Measurements from ENCODE around the gene CRIP2. TPM values are rescaled to one million over a fixed set of nuclear protein-coding genes. Genes with fewer than 3 reads are reported as not detected.

The CRIP2 gene
- total RNA-seq, 2 experiments from 2014 or later = 1.2 to 1.6 TPM

GRCh38 chr14:105501504-105502291, 27.1 kb downstream of the CRIP2 start:
- DNase-seq (peak; percentile 17), ATAC-seq (ENCODE audit: low read depth) (no peak)
- Mint-ChIP-seq H3K27ac (no peak overlapping the region), H3K4me1 (no peaks in the 10 kb centered on the region), H3K9me3 (no peaks in the 10 kb centered on the region), H3K4me3 (no peak overlapping the region), H3K27me3 (peaks cover 2% of the 10 kb centered on the region), H3K36me3 (no peaks in the 10 kb centered on the region)
- POLR2A ChIA-PET = interaction anchor here (2.0 kb wide), 1 partner anchor 10 kb away, joined by 7 read pairs; the partner anchor contains the start of gene TEDC1

- POLR2A ChIA-PET = no interaction called here
- no peak for ATAC-seq (ENCODE audit: low read depth)
- peaks cover 2% of the 10 kb centered on the region for H3K4me1 Mint-ChIP-seq
- H3K36me3 Mint-ChIP-seq = no peaks in the 10 kb centered on the region
- DNase-seq = peak; percentile 20
- H3K4me3 Mint-ChIP-seq = no peak overlapping the region
- H3K27me3 Mint-ChIP-seq = peaks cover 4% of the 10 kb centered on the region
- H3K27ac Mint-ChIP-seq = no peak overlapping the region
- H3K9me3 Mint-ChIP-seq = no peaks in the 10 kb centered on the region
Observed at GRCh38 chr14:105502446-105503295, 28.1 kb downstream of the CRIP2 start.

GRCh38 chr14:105503296-105503640, 28.6 kb downstream of the CRIP2 start:
- no peaks in the 10 kb centered on the region for H3K36me3 Mint-ChIP-seq
- H3K27me3 Mint-ChIP-seq = peaks cover 8% of the 10 kb centered on the region
- H3K9me3 Mint-ChIP-seq = no peaks in the 10 kb centered on the region
- DNase-seq (peak; percentile 18), ATAC-seq (ENCODE audit: low read depth) (no peak)
- peaks cover 6% of the 10 kb centered on the region for H3K4me1 Mint-ChIP-seq
- no peak overlapping the region for H3K4me3 Mint-ChIP-seq
- no peak overlapping the region for H3K27ac Mint-ChIP-seq
- POLR2A ChIA-PET = no interaction called here

- Mint-ChIP-seq H3K27me3 (peaks cover 12% of the 10 kb centered on the region), H3K4me1 (peaks cover 6% of the 10 kb centered on the region), H3K9me3 (no peaks in the 10 kb centered on the region), H3K4me3 (no peak overlapping the region), H3K36me3 (no peaks in the 10 kb centered on the region), H3K27ac (no peak overlapping the region)
- ATAC-seq (ENCODE audit: low read depth) = no peak
- DNase-seq = peak; percentile 25
- POLR2A ChIA-PET = no interaction called here
Observed at GRCh38 chr14:105503935-105504692, 29.5 kb downstream of the CRIP2 start.

- Mint-ChIP-seq H3K4me3 (no peak overlapping the region), H3K36me3 (no peaks in the 10 kb centered on the region), H3K27me3 (peaks cover 12% of the 10 kb centered on the region), H3K4me1 (peaks cover 6% of the 10 kb centered on the region), H3K9me3 (no peaks in the 10 kb centered on the region), H3K27ac (no peak overlapping the region)
- POLR2A ChIA-PET = no interaction called here
- ATAC-seq (ENCODE audit: low read depth) (no peak), DNase-seq (peak; percentile 16)
Observed at GRCh38 chr14:105505101-105505500, 30.5 kb downstream of the CRIP2 start.

GRCh38 chr14:105507247-105507646, 32.6 kb downstream of the CRIP2 start:
- H3K27ac Mint-ChIP-seq = no peak overlapping the region
- no peak overlapping the region for H3K4me3 Mint-ChIP-seq
- POLR2A ChIA-PET = no interaction called here
- no peaks in the 10 kb centered on the region for H3K36me3 Mint-ChIP-seq
- no peaks in the 10 kb centered on the region for H3K9me3 Mint-ChIP-seq
- peaks cover 6% of the 10 kb centered on the region for H3K4me1 Mint-ChIP-seq
- DNase-seq (peak; percentile 15), ATAC-seq (ENCODE audit: low read depth) (no peak)
- H3K27me3 Mint-ChIP-seq = peaks cover 21% of the 10 kb centered on the region

GRCh38 chr14:105508069-105508468, 33.4 kb downstream of the CRIP2 start:
- Mint-ChIP-seq H3K27ac (no peak overlapping the region), H3K36me3 (no peaks in the 10 kb centered on the region), H3K27me3 (peaks cover 24% of the 10 kb centered on the region), H3K4me3 (no peak overlapping the region), H3K9me3 (no peaks in the 10 kb centered on the region), H3K4me1 (peaks cover 6% of the 10 kb centered on the region)
- POLR2A ChIA-PET = no interaction called here
- DNase-seq (peak; percentile 10), ATAC-seq (ENCODE audit: low read depth) (no peak)

- DNase-seq (peak; percentile 4), ATAC-seq (ENCODE audit: low read depth) (no peak)
- Mint-ChIP-seq H3K27ac (no peak overlapping the region), H3K4me3 (no peak overlapping the region), H3K9me3 (no peaks in the 10 kb centered on the region), H3K27me3 (peaks cover 23% of the 10 kb centered on the region), H3K4me1 (peaks cover 6% of the 10 kb centered on the region), H3K36me3 (no peaks in the 10 kb centered on the region)
- POLR2A ChIA-PET = no interaction called here
Observed at GRCh38 chr14:105508601-105509000, 34.0 kb downstream of the CRIP2 start.

GRCh38 chr14:105517096-105517495, 42.5 kb downstream of the CRIP2 start:
- Mint-ChIP-seq H3K27ac (no peak overlapping the region), H3K36me3 (no peaks in the 10 kb centered on the region), H3K4me3 (no peak overlapping the region), H3K9me3 (no peaks in the 10 kb centered on the region), H3K4me1 (no peaks in the 10 kb centered on the region), H3K27me3 (peaks cover 42% of the 10 kb centered on the region)
- no peak for ATAC-seq (ENCODE audit: low read depth)
- POLR2A ChIA-PET = no interaction called here
- no peak for DNase-seq

GRCh38 chr14:105519946-105520698, 45.5 kb downstream of the CRIP2 start:
- Mint-ChIP-seq H3K27ac (no peak overlapping the region), H3K4me3 (no peak overlapping the region), H3K27me3 (peaks cover 50% of the 10 kb centered on the region), H3K9me3 (no peaks in the 10 kb centered on the region), H3K4me1 (peaks cover 3% of the 10 kb centered on the region), H3K36me3 (no peaks in the 10 kb centered on the region)
- peak; percentile 2 for DNase-seq
- no peak for ATAC-seq (ENCODE audit: low read depth)
- POLR2A ChIA-PET = no interaction called here

- peaks cover 34% of the 10 kb centered on the region for H3K27me3 Mint-ChIP-seq
- peak overlapping the region; percentile 44 for H3K4me3 Mint-ChIP-seq
- POLR2A ChIA-PET = no interaction called here
- no peaks in the 10 kb centered on the region for H3K36me3 Mint-ChIP-seq
- DNase-seq (no peak), ATAC-seq (ENCODE audit: low read depth) (no peak)
- H3K27ac Mint-ChIP-seq = no peak overlapping the region
- H3K4me1 Mint-ChIP-seq = peaks cover 12% of the 10 kb centered on the region
- no peaks in the 10 kb centered on the region for H3K9me3 Mint-ChIP-seq
Observed at GRCh38 chr14:105525326-105525725, 50.7 kb downstream of the CRIP2 start.

GRCh38 chr14:105525861-105526775, 51.5 kb downstream of the CRIP2 start, which contains the start of gene TMEM121:
TSS of gene TMEM121 (plus strand) at chr14:105526583. CDS start at chr14:105528835, 2,252 bp downstream.
- Mint-ChIP-seq H3K27ac (peak within 1 kb of the TSS; percentile 80), H3K4me3 (peak within 1 kb of the TSS; percentile 78), H3K36me3 (no peaks in the 10 kb centered on the region), H3K9me3 (no peaks in the 10 kb centered on the region), H3K27me3 (peaks cover 34% of the 10 kb centered on the region), H3K4me1 (peaks cover 14% of the 10 kb centered on the region)
- peak; percentile 6 for ATAC-seq (ENCODE audit: low read depth)
- DNase-seq = peak; percentile 68
- POLR2A ChIA-PET = no interaction called here

Data from activated naive CD8-positive, alpha-beta T cell treated with anti-CD3 and anti-CD28 coated beads, Interleukin-2, amount 10 ng/mL, durations not matched to agents 7 days and 5 days (primary cell).